Stimulated activated CD8-positive, alpha-beta memory T cell treated with anti-CD3 and anti-CD28 coated beads, Interleukin-4, amount 100 ng/mL, for 24 hours (primary cell): Measurements from ENCODE around the gene ZNF516.
"Not testable (repeated sequence)": the region's sequence is repeated elsewhere in the genome, so short reads cannot be mapped to it uniquely, and the experiment has no call there.

Experiments used
- DNase-seq: peaks from one replicate; pipeline ENCODE4 v3.0.0-alpha.2; 2020; ENCODE audit warnings: low read depth

Gene ZNF516

GRCh38 chr18:76490670-76491472 is 4.2 kb downstream of the ZNF516 start:
- DNase-seq = no peak

GRCh38 chr18:76490033-76490432 is 5.0 kb downstream of the ZNF516 start:
- no peak for DNase-seq

GRCh38 chr18:76489081-76489480 is 6.0 kb downstream of the ZNF516 start:
- DNase-seq = no peak

- DNase-seq = no peak
These were observed 6.9 kb downstream of the ZNF516 start for GRCh38 chr18:76488190-76488589.

- no peak for DNase-seq
These were observed 7.3 kb downstream of the ZNF516 start for GRCh38 chr18:76487782-76488181.

GRCh38 chr18:76487070-76487469 is 8.0 kb downstream of the ZNF516 start:
- no peak for DNase-seq

GRCh38 chr18:76486574-76486973 is 8.5 kb downstream of the ZNF516 start:
- no peak for DNase-seq

GRCh38 chr18:76486038-76486437 is 9.0 kb downstream of the ZNF516 start:
- no peak for DNase-seq

- DNase-seq = no peak
These were observed 10.2 kb downstream of the ZNF516 start for GRCh38 chr18:76484749-76485387.

- no peak for DNase-seq
These were observed 11.3 kb downstream of the ZNF516 start for GRCh38 chr18:76483780-76484179.

GRCh38 chr18:76482971-76483691 is 11.9 kb downstream of the ZNF516 start:
- DNase-seq = no peak

GRCh38 chr18:76482267-76482666 is 12.8 kb downstream of the ZNF516 start:
- DNase-seq = no peak

GRCh38 chr18:76480913-76481312 is 14.1 kb downstream of the ZNF516 start:
- no peak for DNase-seq

- no peak for DNase-seq
These were observed 15.4 kb downstream of the ZNF516 start for GRCh38 chr18:76479351-76480238.

- DNase-seq = no peak
These were observed 18.1 kb downstream of the ZNF516 start for GRCh38 chr18:76476665-76477561.

GRCh38 chr18:76475450-76476194 is 19.4 kb downstream of the ZNF516 start:
- no peak for DNase-seq

- no peak for DNase-seq
These were observed 20.2 kb downstream of the ZNF516 start for GRCh38 chr18:76474824-76475223.

GRCh38 chr18:76473521-76473920 is 21.5 kb downstream of the ZNF516 start:
- not testable (repeated sequence) for DNase-seq

- DNase-seq = no peak
These were observed 22.2 kb downstream of the ZNF516 start for GRCh38 chr18:76472829-76473228.

GRCh38 chr18:76471593-76471992 is 23.4 kb downstream of the ZNF516 start:
- no peak for DNase-seq
